Hematopoietic multipotent progenitor cell treated with erythropoietin and hydrocortisone succinate and interleukin-3 and kit ligand, for 15 days (in vitro differentiated cells): ENCODE measurements around the gene NR3C1.
"Not testable (repeated sequence)": the region's sequence is repeated elsewhere in the genome, so short reads cannot be mapped to it uniquely, and the experiment has no call there.

ENCODE experiments used
- DNase-seq: peaks from one replicate; pipeline ENCODE4 v3.0.0-alpha.2; 2015; ENCODE audit warnings: low spot score

Gene NR3C1

GRCh38 chr5:143336485-143336884 lies 67.0 kb downstream of the NR3C1 start:
- DNase-seq = no peak

GRCh38 chr5:143334903-143335302 lies 68.6 kb downstream of the NR3C1 start:
- DNase-seq = no peak

- not testable (repeated sequence) for DNase-seq
These were observed 69.1 kb downstream of the NR3C1 start for GRCh38 chr5:143334380-143334779.

- no peak for DNase-seq
These were observed 71.5 kb downstream of the NR3C1 start for GRCh38 chr5:143331956-143332355.

GRCh38 chr5:143329843-143330242 lies 73.6 kb downstream of the NR3C1 start:
- no peak for DNase-seq

GRCh38 chr5:143328589-143329220 lies 74.8 kb downstream of the NR3C1 start:
- DNase-seq = no peak

- not testable (repeated sequence) for DNase-seq
These were observed 78.4 kb downstream of the NR3C1 start for GRCh38 chr5:143325086-143325485.

- DNase-seq = not testable (repeated sequence)
These were observed 80.4 kb downstream of the NR3C1 start for GRCh38 chr5:143322931-143323630.

- DNase-seq = no peak
These were observed 81.3 kb downstream of the NR3C1 start for GRCh38 chr5:143322176-143322575.

- no peak for DNase-seq
These were observed 83.9 kb downstream of the NR3C1 start for GRCh38 chr5:143319437-143320227.

- DNase-seq = no peak
These were observed 84.7 kb downstream of the NR3C1 start for GRCh38 chr5:143318833-143319232.

- DNase-seq = no peak
These were observed 85.2 kb downstream of the NR3C1 start for GRCh38 chr5:143318270-143318669.

GRCh38 chr5:143316844-143317631 lies 86.4 kb downstream of the NR3C1 start:
- peak; percentile 81 for DNase-seq

- no peak for DNase-seq
These were observed 87.1 kb downstream of the NR3C1 start for GRCh38 chr5:143316337-143316736.

GRCh38 chr5:143315929-143316328 lies 87.6 kb downstream of the NR3C1 start:
- no peak for DNase-seq

GRCh38 chr5:143315214-143315613 lies 88.3 kb downstream of the NR3C1 start:
- no peak for DNase-seq

- no peak for DNase-seq
These were observed 88.8 kb downstream of the NR3C1 start for GRCh38 chr5:143314659-143315058.

GRCh38 chr5:143314099-143314498 lies 89.4 kb downstream of the NR3C1 start:
- DNase-seq = no peak

- no peak for DNase-seq
These were observed 90.1 kb downstream of the NR3C1 start for GRCh38 chr5:143313298-143313852.

GRCh38 chr5:143312822-143313221 lies 90.7 kb downstream of the NR3C1 start:
- no peak for DNase-seq

- no peak for DNase-seq
These were observed 91.5 kb downstream of the NR3C1 start for GRCh38 chr5:143311955-143312354.

GRCh38 chr5:143311428-143311827 lies 92.1 kb downstream of the NR3C1 start:
- DNase-seq = no peak
